ENCODE data around the gene ERBB4. TPM values are rescaled to one million over a fixed set of nuclear protein-coding genes. Genes with fewer than 3 reads are reported as not detected.

Gene ERBB4
- total RNA-seq, 4 donors from 2014 or later, result 0.04 to 0.57 (median 0.35) TPM; not detected in 1

- no peak for DNase-seq
- H3K4me1 ChIP-seq, result no peaks in the 10 kb centered on the region
- 32 to 58% methylated on average over 1 of the region's 1 CpG for WGBS, 2 donors
- TF ChIP-seq CTCF (IDR thresholded peaks at IDR 0.05) (no peak), POLR2A (IDR thresholded peaks at IDR 0.05) (no peak)
- no peaks in the 10 kb centered on the region for H3K36me3 ChIP-seq
- no peaks in the 10 kb centered on the region for H3K9me3 ChIP-seq
- no peak overlapping the region for H3K27ac ChIP-seq
- H3K4me3 ChIP-seq, result no peak overlapping the region
- H3K27me3 ChIP-seq, result no peaks in the 10 kb centered on the region
- intact Hi-C loops (cut with DNase I), result no loop called here
These were observed 886.3 kb downstream of the ERBB4 start for GRCh38 chr2:211652327-211652726.

GRCh38 chr2:211649331-211649730, 889.3 kb downstream of the ERBB4 start:
- 69 to 72% methylated on average over 2 of the region's 2 CpGs for WGBS, 2 donors
- Histone ChIP-seq H3K4me3 (no peak overlapping the region), H3K27me3 (no peaks in the 10 kb centered on the region), H3K36me3 (no peaks in the 10 kb centered on the region), H3K4me1 (no peaks in the 10 kb centered on the region), H3K9me3 (no peaks in the 10 kb centered on the region), H3K27ac (no peak overlapping the region)
- TF ChIP-seq POLR2A (IDR thresholded peaks at IDR 0.05), result no peak
- TF ChIP-seq CTCF (IDR thresholded peaks at IDR 0.05), result no peak
- intact Hi-C loops (cut with DNase I), result no loop called here
- DNase-seq, result no peak

- TF ChIP-seq CTCF (IDR thresholded peaks at IDR 0.05) (no peak), POLR2A (IDR thresholded peaks at IDR 0.05) (no peak)
- WGBS, 2 donors, result 50 to 62% methylated on average over 1 of the region's 1 CpG
- Histone ChIP-seq H3K4me1 (no peaks in the 10 kb centered on the region), H3K36me3 (no peaks in the 10 kb centered on the region), H3K27ac (no peak overlapping the region), H3K27me3 (no peaks in the 10 kb centered on the region), H3K9me3 (no peaks in the 10 kb centered on the region), H3K4me3 (no peak overlapping the region)
- no peak for DNase-seq
- intact Hi-C loops (cut with DNase I), result no loop called here
These were observed 907.1 kb downstream of the ERBB4 start for GRCh38 chr2:211631503-211631902.

GRCh38 chr2:211623096-211623495, 915.5 kb downstream of the ERBB4 start:
- TF ChIP-seq POLR2A (IDR thresholded peaks at IDR 0.05) (no peak), CTCF (IDR thresholded peaks at IDR 0.05) (no peak)
- no peaks in the 10 kb centered on the region for H3K9me3 ChIP-seq
- DNase-seq, result no peak
- no peaks in the 10 kb centered on the region for H3K27me3 ChIP-seq
- no peak overlapping the region for H3K4me3 ChIP-seq
- intact Hi-C loops (cut with DNase I), result no loop called here
- H3K4me1 ChIP-seq, result no peaks in the 10 kb centered on the region
- no peak overlapping the region for H3K27ac ChIP-seq
- H3K36me3 ChIP-seq, result no peaks in the 10 kb centered on the region

GRCh38 chr2:211620986-211621385, 917.6 kb downstream of the ERBB4 start:
- intact Hi-C loops (cut with DNase I), result no loop called here
- Histone ChIP-seq H3K27ac (no peak overlapping the region), H3K27me3 (no peaks in the 10 kb centered on the region), H3K4me1 (no peaks in the 10 kb centered on the region), H3K9me3 (no peaks in the 10 kb centered on the region), H3K36me3 (no peaks in the 10 kb centered on the region), H3K4me3 (no peak overlapping the region)
- WGBS, 2 donors, result 78 to 79% methylated on average over 1 of the region's 1 CpG
- TF ChIP-seq CTCF (IDR thresholded peaks at IDR 0.05) (no peak), POLR2A (IDR thresholded peaks at IDR 0.05) (no peak)
- no peak for DNase-seq

All from esophagus squamous epithelium (tissue), 5 donors.